Measurements from ENCODE around the gene SPAG17.

SPAG17 gene

DNA sequence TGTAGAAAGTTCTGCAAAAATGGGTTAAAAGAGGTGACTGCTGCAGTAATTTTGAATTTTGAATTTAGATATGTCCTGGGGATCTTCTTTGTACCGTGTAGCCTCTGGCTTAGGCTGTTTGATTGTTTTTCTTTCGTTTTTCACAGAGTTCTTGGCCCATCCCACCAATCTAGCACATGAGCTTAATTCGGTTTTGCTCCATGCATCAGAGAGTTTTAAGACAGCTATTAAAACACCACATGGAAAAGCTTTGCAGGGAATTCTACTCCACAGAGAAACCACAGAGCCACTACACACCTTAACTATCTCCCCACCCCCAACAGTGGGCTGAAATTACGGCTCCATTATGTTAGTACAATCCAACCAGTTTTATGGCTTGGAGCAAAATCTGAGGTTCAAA is 25.5 kb downstream of the SPAG17 start:
- no peak for DNase-seq (ENCODE audit: extremely low spot score)
- POLR2A ChIA-PET = no interaction called here
- CTCF ChIA-PET = no interaction called here
- TF ChIP-seq ARNT (IDR thresholded peaks at IDR 0.05) = no peak

DNA sequence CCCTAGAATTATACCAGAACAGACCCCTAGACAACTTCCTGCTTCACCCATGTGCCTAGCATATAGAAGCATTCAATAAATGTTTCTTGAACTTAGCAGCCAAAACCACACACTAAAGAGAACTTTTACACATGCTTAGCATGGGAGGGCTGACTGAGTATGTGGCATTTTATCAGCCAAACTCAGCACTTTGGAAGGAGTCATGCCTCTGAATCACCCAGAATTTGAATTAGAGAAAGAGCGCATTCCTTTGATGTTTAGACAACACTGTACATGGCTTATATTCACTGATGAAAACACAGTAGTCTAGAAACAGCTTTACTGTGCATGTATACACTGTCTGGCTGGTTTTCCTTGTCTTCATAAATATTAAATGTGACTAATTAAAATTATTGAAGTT is 26.1 kb downstream of the SPAG17 start:
- CTCF ChIA-PET = no interaction called here
- POLR2A ChIA-PET = no interaction called here
- no peak for DNase-seq (ENCODE audit: extremely low spot score)
- no peak for TF ChIP-seq L3MBTL2 (conservative IDR thresholded peaks at IDR 0.05)
- TF ChIP-seq FOXA1 (IDR thresholded peaks at IDR 0.05) = no peak
- TF ChIP-seq SP1 (IDR thresholded peaks at IDR 0.05) = no peak
- no peak for TF ChIP-seq FOXK2 (IDR thresholded peaks at IDR 0.05)
- no peak for TF ChIP-seq LEF1 (IDR thresholded peaks at IDR 0.05; ENCODE audit: borderline replicate concordance)

DNA sequence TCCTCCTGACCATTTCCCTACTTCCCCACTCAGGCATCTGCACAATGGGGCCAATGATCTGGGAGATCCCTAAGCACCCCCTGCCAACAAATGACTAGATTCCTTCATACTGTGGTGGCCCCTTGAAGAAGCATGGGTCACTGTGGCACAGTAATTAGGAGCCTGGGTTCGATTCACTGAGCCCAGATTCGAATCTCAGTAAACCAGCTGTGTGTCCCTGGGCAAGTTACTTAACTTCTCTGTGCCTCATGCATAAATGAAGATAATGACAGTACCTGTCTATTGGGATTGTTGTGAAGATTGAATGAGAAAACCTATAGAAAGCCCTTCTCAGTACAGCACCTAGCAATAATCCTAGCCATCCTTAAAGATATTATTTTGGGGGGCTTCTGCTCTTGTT is 27.5 kb downstream of the SPAG17 start:
- DNase-seq (ENCODE audit: extremely low spot score) = no peak
- ChIA-PET CTCF (no interaction called here), POLR2A (no interaction called here)
- TF ChIP-seq L3MBTL2 (conservative IDR thresholded peaks at IDR 0.05) (no peak), CTBP1 (IDR thresholded peaks at IDR 0.05; ENCODE audit: borderline replicate concordance) (no peak), FOXM1 (IDR thresholded peaks at IDR 0.05; ENCODE audit: borderline replicate concordance) (no peak), FOXK2 (IDR thresholded peaks at IDR 0.05) (no peak)

DNA sequence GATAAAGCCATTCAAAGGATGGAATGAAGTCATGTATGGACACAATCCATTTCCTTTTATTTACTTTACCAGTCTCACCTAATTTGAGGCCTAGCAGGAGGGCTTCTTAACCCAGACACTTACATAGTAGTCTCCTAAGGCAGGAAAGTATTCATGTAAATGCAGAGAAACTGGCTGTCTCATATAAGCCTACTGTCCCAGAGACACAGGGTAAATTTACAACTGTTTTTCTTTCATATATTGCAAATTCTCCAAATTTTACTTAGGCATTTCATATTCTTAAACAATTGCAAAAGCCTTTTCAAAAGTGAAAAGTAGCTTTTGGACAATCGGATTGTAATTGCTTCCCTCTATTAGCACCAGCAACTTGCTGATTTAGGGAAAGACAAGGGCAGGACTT is 29.9 kb downstream of the SPAG17 start:
- no peak for DNase-seq (ENCODE audit: extremely low spot score)
- TF ChIP-seq FOXK2 (IDR thresholded peaks at IDR 0.05) = no peak
- no peak for TF ChIP-seq BHLHE40 (IDR thresholded peaks at IDR 0.05; ENCODE audit: borderline replicate concordance)
- no peak for TF ChIP-seq TARDBP (IDR thresholded peaks at IDR 0.05)
- no peak for TF ChIP-seq FOXM1 (IDR thresholded peaks at IDR 0.05; ENCODE audit: borderline replicate concordance)
- no peak for TF ChIP-seq PKNOX1 (IDR thresholded peaks at IDR 0.05)
- TF ChIP-seq HDGF (IDR thresholded peaks at IDR 0.05; ENCODE audit: borderline replicate concordance) = no peak
- POLR2A ChIA-PET = no interaction called here
- CTCF ChIA-PET = no interaction called here

DNA sequence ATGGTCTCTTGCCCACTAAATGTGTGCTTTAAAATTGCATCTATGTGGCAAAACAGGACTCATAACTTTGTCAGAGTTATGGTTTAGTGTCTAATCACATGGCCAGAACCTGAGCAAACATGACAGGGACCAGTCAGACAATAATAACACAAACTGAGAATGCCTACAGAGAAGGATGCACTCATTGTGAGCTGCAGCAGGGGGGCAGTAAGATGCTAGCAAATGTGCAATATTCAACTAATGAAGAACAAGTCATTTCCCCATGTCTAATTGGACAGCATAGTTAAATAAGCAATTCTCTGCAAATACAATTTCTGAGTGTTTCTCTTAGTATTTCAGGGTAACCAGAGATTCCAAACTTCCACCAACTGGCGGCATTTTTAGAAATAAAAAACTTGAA is 30.8 kb downstream of the SPAG17 start:
- no peak for TF ChIP-seq TARDBP (IDR thresholded peaks at IDR 0.05)
- TF ChIP-seq ELF4 (IDR thresholded peaks at IDR 0.05) = no peak
- no peak for DNase-seq (ENCODE audit: extremely low spot score)
- POLR2A ChIA-PET = no interaction called here
- CTCF ChIA-PET = interaction anchor here (0.6 to 0.8 kb wide), 3 partner anchors 15 to 850 kb away, joined by 3 to 4 read pairs (median 3); no protein-coding TSS in a partner anchor

GRCh38 chr1:118151312-118151937 is 33.6 kb downstream of the SPAG17 start:
- CTCF ChIA-PET = interaction anchor here (0.7 to 1.0 kb wide), 2 partner anchors 44 to 786 kb away, joined by 4 to 5 read pairs; no protein-coding TSS in a partner anchor
- POLR2A ChIA-PET = no interaction called here
- TF ChIP-seq PKNOX1 (IDR thresholded peaks at IDR 0.05) = peak; percentile 61; the same call in 1 of the 2 replicates
- no peak for TF ChIP-seq CTBP1 (IDR thresholded peaks at IDR 0.05; ENCODE audit: borderline replicate concordance)
- DNase-seq (ENCODE audit: extremely low spot score) = peak; percentile 45

- POLR2A ChIA-PET = no interaction called here
- TF ChIP-seq FOXK2 (IDR thresholded peaks at IDR 0.05) = no peak
- TF ChIP-seq ELF4 (IDR thresholded peaks at IDR 0.05) = no peak
- TF ChIP-seq HDGF (IDR thresholded peaks at IDR 0.05; ENCODE audit: borderline replicate concordance) = no peak
- TF ChIP-seq SUZ12 (IDR thresholded peaks at IDR 0.05) = no peak
- TF ChIP-seq SP1 (IDR thresholded peaks at IDR 0.05) = no peak
- no peak for TF ChIP-seq FOXM1 (IDR thresholded peaks at IDR 0.05; ENCODE audit: borderline replicate concordance)
- no peak for TF ChIP-seq L3MBTL2 (conservative IDR thresholded peaks at IDR 0.05)
- no peak for TF ChIP-seq CTBP1 (IDR thresholded peaks at IDR 0.05; ENCODE audit: borderline replicate concordance)
- no peak for TF ChIP-seq PKNOX1 (IDR thresholded peaks at IDR 0.05)
- TF ChIP-seq NFRKB (IDR thresholded peaks at IDR 0.05) = no peak
- no peak for TF ChIP-seq FOXA1 (IDR thresholded peaks at IDR 0.05)
- no peak for TF ChIP-seq LEF1 (IDR thresholded peaks at IDR 0.05; ENCODE audit: borderline replicate concordance)
- no peak for TF ChIP-seq ZNF384 (IDR thresholded peaks at IDR 0.05)
- TF ChIP-seq ARNT (IDR thresholded peaks at IDR 0.05) = no peak
- no peak for TF ChIP-seq BHLHE40 (IDR thresholded peaks at IDR 0.05; ENCODE audit: borderline replicate concordance)
- DNase-seq (ENCODE audit: extremely low spot score) = no peak
- CTCF ChIA-PET = no interaction called here
Observed at GRCh38 chr1:118149799-118150198, 35.2 kb downstream of the SPAG17 start.

DNA sequence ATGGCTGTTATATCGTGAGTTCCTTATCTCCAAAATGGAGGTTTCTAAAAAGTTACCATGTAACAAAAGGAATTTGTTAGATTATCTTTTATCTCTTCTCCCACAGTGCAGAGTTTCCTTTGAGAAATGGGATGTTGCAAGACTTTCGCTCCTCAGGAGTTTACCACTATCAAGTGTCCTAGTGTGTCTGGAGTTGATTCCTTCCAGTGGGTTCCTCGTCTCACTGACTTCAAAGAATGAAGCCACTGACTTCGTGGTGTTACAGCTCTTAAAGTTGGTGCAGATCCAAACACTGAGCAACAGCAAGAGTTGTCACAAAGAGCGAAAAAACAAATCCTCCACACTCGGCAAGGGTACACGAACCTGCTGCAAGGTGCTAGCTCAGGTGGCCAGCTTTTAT is 37.0 kb downstream of the SPAG17 start:
- no peak for TF ChIP-seq SP1 (IDR thresholded peaks at IDR 0.05)
- no peak for TF ChIP-seq FOXK2 (IDR thresholded peaks at IDR 0.05)
- no peak for TF ChIP-seq ELF4 (IDR thresholded peaks at IDR 0.05)
- TF ChIP-seq CTBP1 (IDR thresholded peaks at IDR 0.05; ENCODE audit: borderline replicate concordance) = no peak
- no peak for TF ChIP-seq ARNT (IDR thresholded peaks at IDR 0.05)
- TF ChIP-seq ZNF384 (IDR thresholded peaks at IDR 0.05) = no peak
- no peak for TF ChIP-seq TARDBP (IDR thresholded peaks at IDR 0.05)
- TF ChIP-seq L3MBTL2 (conservative IDR thresholded peaks at IDR 0.05) = no peak
- no peak for TF ChIP-seq BHLHE40 (IDR thresholded peaks at IDR 0.05; ENCODE audit: borderline replicate concordance)
- DNase-seq (ENCODE audit: extremely low spot score) = no peak
- ChIA-PET POLR2A (no interaction called here), CTCF (interaction anchor here (0.6 kb wide), 1 partner anchor 59 kb away, joined by 3 read pairs; no protein-coding TSS in a partner anchor)
